Activated T-helper 1 cell treated with Interleukin-2 at 50 U/mL for 16 hours (primary cell): ENCODE measurements around the gene CTIF.

Source experiments
- DNase-seq: peaks from one replicate; pipeline ENCODE4 v3.0.0-alpha.2; 2020; ENCODE audit warnings: low read depth

Gene CTIF

DNA sequence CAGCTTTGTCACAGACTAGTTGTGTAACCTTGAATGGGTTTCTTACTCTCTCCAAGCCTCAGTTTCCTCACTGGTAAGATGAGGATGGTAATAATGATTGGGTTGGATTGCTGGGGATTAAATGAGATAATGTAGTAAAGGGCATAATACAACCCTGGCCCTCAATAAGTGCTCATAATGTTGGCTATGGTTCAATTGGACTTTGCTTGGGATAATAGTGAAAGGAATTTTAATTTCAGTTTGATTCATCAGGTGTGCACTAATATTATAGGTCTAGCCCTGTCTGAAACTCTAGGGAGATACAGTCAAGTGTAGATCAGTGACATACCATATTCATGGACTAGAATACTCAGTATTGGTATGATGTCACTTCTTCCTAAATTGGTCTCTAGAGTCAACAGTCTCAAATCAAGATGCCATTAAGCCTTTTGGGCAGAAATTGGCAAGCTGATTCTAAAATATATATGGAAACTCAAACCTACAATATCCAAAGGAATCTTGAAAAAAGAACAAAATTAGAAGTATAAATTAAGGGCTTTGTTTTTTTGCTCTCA is 250.5 kb downstream of the CTIF start:
- DNase-seq: no peak

DNA sequence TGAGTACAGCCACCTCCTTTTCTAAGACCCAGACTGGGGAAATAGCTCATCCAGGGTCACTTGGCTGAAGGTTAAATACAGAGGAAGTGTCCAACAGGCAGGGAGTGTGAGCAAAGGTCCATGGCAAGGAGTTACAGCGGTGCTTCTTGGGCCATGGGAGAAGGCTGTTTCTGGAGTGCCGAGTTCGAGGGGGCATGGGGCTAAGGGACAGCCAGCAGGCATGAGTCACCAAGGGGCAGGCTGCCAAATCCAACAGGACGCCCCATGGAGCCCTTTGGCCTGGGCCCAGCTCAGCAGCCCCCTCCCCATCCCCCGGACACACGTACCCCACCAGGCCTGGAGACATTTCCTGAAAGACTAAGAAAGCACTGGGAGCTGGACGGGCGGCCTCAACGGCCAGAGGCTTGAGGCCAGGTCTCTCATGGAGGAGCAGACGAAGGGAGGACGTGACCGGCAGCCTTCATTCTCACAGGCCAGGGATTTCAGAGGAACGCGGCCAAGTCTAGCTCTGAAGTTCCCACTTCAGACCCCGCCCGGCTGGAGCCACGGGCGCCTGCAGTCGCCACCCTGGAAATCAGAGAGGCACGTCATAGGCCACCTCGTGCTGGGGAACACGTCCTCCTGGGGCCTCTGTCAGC is 251.5 kb downstream of the CTIF start:
- DNase-seq: no peak

DNA sequence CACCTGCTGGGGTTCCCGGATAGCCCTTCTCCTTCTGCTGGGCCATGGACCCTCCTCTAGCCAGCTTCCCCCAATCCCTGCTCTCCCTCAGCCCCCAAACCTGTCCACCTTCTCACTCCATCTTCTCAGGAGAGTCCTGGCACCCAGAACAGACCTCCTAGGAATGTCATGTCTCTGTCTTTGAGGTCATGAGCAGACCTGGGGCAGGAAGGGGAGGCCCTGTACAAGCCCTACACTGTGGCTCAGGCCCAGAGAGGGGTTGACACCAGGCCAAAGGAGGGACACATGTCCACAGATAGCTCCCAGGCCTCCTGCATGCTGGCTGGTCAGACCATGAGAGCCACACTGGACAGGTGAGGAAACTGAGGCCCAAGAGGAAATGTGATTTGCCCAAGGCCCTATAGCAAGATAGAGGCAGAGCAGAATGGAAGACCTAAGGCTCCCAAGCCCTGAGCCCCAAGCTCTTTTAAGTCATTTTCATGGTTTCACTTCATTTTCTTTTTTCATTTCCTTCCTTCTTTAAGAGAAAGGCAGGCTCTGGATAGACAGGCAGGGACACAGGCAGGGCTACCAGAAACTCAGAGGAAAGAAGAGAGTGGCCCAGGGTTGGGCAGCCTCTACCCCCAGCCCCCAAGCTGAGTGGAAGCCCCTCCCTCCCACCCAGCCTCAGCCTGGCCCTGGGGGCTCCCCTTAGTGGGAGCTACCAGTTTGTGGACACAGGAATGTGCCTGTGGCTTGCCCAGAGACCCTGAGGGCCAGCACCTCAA is 252.2 kb downstream of the CTIF start:
- no peak for DNase-seq

DNA sequence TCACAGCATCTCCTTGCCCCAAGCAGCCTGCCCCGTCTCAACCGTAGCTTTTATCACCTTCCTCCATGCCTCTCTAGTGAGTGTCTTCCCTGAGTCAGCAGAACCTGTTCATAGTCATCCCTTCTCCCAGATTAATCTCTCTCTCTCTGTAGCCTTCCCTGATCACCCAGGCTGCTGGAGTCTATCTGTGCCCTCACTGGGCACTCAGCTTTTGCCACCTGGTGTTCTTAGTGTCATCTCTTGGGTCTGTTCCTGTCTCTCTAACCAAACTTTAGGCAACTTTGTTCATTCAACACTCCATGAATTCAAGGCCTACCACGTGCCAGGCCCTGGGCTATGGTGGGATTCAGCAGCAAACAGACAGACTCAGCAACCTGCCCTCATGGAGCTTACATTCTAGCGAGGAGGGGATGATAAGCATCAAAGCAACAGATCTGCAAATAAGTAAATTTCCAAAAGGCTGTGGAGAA is 252.8 kb downstream of the CTIF start:
- no peak for DNase-seq

DNA sequence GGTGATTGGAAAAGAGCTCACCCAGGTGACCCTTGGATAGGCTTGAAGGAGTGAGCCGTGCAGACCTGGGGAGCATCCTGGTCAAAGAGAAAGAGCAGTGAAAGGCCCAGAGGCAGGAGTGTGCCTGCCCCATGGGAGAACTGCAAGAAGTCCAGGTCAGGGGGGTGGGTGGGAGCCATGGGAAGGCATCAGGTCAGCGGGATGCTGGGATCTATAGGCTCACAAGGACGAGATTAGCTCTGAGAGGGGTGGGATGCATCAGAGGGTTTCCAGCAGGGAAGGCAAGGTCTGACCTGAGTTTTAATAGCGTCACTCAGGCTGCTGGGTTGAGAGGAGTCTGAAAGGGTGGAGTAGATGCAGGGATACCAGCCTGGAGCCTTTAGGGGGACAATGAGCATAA is 253.3 kb downstream of the CTIF start:
- no peak for DNase-seq

DNA sequence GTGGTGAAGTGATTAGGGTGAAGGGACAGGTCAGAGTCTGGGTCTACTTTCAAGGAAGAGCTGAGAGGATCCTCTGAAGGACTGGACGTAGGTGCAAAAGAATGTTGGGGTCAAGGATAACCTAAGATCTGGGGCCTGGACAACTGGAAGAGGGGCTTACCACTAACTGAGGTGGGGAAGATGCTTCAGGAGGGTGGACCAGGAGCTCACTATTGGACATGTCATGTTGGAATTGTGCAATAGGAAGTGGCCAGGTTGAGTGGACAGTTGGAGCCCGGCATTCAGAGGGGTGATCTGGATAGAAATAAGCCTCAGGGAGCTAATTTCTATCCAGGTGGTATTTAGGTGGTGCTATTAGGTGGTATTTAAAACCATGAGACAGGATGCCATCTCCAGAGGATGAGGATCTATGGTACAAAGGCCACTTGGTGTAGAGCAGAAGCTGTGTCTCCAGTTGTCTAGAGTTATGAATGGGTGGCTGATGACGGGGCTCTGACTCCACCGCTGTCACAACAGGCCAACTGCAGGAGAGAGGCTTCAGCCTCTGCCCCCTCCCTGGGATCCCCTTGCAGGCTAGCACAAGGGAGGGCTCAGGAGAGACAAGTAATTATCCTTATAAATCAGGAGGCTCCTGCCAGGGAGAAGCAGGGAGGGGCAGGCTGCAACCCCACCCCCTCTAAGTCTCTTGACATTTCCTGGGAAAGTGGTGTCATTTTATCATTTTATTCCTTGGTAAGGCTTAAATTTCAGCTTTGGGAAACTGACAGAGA is 254.0 kb downstream of the CTIF start:
- DNase-seq: no peak

DNA sequence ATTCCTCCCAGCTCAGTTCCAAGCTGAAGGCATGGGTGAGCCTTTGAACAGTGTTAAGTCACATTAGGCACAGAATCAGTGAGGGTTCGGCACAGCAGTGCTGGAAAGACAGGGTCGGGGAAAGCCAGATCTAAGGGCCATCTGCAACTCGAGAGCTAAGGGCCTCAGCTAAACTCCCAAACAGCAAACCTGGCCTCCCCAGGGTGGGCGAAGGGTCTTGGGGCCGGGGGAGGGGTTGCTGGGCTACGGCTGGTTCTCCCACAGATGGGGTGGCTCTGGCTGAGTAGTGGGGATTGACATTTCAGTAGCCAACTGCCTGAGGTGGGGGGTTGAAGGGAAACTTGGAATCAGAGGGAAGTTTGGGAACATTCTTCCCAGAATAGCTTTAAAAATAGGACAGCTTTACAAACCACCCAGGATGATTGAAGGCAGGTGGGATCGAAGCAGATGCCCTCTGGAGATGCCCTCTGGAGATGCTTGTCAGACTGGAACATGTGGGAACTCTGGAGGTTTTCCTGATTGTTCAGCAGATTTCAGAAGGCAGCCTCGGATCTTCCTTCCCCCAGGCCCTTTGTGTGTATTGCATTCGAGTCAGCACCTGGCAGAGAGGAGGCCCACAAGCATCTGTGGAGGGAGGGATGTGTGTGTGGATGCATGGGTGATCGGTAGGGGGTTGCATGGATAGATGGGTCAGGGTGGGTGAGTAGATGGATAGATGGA is 255.6 kb downstream of the CTIF start:
- no peak for DNase-seq

DNA sequence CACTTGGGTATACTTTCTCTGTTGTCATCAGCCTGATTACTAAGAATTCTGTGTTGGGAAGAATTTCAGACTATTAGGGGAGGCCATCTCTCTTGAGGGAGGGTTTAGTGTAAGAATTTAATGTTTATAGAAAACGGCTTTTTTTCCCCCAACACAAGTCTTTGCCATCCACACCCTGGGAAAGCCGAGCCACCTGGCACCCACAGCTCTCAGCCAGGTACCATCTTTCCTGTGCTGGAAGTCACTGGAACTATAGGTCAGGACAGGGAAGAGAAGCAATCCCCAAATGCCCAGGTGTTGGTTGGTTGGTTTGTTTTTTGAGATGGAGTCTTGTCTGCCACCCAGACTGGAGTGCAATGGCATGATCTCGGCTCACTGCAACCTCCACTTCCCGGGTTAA is 256.9 kb downstream of the CTIF start:
- DNase-seq: no peak

DNA sequence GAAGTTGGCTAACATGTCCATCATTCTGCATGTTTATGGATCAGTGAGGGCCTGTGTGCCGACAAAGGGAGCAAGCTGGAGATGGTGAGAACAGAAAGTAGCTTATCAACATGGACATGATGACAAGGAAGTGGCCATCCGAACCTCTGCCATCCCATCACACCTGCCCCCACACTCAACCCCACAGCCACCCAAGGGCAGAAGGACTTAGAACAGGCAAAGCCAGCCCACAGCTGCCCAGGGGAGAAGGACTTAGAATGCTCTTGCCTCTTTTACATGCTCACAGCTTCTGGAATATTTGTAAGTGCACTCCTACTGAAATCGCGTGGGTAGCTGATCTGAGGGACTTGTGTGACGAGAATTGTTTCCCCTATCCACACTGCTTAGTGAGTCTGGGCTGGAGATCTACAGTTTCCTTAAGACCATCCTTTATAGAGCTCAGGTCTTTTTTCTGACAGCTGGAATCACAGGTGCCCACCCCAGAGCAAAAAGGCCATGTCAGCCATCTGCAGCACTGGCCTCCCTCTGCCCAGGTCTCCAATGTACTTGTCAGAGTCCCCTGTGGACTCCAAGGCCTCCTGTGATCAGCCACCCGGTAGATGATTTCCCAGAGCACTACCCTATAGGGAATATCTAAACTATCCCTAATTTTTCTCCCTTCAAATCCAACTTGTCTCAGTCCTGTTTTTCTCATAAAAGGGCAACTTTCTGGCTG is 257.8 kb downstream of the CTIF start:
- no peak for DNase-seq

DNA sequence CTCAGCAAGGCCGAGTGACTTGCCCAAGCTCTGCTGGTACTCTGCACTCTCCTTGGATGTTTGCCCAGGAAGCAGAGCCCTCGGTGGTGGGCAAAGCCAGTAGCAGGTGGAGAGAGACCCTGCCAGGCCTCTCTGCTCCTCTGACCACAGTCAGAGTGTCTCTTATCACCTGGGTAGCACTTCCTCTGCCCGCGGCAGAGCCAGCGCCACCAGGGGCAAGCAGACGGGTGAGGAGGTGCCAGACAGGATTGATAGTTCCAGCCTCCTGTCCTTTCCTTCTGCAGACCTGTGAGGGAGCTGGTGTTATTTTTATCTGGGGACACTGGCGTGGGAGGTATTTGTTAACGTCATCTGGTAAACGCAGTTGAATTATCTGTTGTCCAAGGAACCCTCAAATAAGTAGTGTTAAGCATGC is 259.0 kb downstream of the CTIF start:
- DNase-seq: no peak

DNA sequence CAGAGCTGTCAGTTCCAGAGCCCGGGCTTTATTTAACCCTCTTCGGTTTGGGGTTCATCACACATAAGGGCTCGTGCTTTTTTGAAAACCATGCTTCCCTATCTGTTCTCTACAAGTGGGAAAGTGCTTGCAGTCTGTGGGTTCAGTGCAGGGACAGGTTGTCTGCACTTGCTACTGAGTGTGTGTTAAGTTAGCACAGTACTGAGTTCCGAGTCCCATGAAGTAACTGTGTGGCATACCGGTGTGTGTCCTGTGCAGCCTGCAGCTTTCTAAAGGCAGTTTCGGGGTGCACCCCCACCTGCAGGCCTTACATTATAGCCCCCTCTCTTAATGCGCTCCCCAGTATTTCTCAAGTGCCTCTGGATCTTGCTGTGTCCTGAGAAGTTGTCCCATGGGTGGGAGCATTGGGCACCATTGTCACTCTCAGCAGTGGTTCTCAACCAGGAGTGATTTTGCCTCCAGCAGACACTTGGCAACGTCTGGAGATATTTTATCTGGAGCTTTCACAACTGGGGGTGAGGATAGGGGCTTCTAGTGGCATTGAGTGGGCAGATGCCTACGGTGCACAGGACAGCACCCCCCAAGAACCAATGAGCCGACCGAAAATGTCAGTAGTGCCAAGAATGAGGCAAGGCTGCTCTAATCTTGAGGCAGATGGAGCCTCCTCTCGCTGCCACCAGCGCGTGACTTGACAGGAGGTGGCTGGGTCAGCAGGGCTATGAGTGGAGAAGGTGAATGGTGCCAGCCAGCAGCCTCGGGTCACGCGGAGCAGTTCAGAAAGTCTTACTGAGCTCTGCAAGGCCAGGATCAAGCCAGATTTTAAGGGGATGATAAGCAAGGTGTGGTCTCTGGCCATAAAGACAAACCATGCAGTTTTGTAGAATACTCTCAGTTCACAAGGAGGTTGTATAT is 259.8 kb downstream of the CTIF start:
- DNase-seq: no peak

DNA sequence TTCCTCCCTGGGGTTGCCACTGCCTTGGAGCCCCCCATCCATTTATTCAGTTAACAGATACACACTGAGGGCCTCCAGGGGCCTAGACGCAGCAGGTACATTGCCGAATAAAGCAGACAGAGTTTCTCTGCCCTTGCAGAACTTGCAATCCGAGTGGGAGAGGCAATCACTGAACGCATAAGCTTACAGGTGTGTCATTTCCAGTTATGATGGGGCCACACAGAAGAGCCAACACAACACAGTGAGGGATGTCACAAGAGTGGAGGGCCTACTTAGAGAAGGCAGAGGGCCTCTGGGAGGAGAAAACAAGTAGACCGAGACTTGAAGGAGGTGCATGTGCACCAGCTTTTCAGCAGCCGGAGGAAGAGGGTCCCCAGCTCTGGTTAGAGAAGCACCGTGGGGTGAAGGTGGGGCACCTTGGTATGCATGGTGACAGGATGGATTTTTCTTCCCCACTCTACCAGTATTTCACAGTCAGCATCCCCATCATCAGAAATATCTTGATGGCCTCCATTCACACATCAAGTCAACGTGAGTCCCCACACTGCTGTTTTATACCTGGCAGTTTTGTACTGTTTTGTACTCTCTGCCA is 261.0 kb downstream of the CTIF start:
- no peak for DNase-seq

DNA sequence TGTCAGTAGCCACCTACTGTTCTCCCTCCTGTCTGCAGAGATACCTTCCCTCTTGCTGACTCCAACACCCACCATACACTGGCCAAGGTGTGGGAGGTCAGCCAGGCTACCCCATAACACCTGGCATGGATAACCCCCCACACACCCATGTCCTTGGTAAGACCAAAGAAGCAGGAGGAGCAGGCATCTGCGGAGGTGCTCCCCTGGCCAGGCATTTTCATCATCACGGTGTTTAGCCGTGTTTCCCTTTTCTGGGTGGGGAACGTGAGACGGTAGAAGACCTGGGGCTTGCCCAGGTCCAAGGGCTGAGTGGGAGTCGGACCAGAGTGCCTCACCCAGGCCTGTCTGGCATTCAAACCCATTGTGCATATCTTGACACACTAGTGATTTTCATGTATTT is 261.6 kb downstream of the CTIF start:
- DNase-seq: no peak

DNA sequence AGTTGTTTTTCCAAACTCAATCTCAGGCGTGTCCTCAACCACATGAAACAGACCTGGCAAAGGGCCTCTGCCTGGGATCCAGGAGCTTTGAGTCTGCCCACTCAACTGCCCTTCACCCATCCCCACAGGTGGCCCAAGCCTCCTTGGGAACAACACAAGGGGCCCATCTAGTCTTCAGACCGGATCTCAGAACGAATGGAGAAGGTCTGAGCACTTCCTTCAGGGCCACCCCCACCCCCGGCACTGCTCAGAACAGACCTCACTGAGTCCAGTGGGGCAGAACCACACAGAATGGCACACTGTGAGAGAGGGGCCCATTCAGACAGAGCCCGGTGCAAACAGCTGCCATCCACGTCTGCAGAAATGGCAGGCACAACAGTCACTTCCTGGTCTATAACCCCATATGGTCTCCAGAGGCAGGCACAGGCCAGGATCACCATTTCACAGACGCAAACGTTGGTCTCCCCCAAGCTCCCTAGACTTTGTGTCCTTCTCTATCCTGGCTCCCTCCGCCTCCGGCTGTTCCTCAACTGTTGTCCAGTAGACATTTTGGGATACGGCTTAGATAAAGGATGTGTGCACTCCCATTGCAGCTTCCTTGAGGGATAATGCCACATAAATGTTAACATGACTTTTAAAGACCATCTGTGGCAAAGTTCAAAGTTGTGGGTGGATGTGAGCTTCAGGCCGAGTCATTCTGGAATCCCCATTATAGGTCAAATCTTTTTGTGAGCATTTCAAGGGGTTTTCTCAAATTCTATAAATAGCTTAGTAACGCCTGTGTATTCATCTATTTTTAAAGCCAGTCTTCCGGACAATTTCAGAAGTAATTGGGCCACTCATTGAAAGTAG is 262.3 kb downstream of the CTIF start:
- DNase-seq: no peak

DNA sequence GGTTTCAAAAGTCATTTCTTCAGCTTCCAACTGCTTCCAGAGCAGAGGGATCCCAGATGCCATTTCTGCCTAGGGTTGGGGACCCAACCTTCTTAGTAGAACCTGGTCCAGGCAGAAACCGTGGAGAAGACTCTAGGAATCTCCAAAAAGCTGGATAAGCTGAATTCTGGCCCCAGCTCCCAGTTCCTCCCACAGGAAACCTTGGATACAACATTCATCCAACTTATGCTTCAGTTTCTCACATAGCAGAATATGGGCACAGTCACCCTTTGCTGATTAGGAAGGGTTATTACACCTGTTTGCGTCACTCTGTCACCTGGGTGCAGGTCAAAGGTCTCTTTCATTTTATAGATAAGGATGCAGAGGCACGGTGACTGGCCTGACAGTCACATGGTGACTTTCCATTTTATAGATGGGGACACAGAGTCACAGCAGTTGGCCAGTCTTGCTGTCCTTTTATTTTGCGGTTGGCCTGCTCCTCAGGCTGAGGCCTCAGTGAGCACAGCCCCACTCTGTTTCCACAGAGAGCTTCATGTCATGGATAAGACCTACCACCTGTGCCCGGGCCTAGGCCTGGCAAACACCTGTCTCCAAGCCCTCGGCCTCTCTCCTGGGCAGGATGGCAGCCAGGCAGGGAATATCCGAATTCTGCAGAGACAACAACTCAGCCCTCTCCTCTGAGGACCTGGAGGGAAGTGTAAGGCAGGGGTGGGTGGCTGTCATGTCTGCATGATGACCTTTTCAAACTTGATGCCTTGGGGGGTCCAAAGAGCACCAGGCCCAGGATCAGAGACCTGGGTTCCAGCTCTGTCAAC is 263.1 kb downstream of the CTIF start:
- no peak for DNase-seq

DNA sequence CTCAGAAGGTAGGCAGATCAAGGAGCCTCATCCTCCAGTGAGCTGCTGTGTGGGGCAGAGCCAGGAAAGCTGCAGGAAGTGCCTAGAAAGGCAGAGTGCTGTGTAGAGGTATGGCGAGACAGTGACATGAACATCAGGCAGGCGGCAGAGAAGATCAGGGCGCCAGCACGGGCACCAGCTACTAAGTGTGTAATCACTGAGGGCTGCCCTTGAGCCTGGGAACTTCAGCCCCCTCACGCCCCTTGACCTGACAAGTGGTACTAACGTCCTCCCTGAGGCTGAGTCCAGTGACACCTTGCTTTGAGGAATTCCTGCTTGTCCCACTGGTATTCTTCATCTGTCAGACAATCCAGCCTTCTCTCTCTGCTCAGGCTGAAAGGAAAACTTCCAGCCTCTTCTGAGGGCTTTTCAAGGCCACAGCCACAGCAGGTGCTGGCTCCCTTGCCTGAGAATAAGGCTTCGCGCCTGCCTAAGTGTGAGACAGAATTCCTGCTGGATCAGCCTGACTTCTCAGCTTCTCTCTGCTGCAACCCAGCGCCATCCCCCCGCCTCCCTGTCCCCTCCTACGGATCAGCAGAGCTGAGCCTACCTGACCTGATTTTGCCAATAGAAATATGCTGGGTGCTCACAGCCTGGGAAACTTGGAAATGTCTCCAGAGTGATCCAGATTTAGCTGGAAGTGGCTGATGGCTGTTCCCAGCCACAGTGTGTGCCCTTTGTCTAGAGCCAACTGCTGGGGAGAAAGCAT is 263.9 kb downstream of the CTIF start:
- DNase-seq: no peak

DNA sequence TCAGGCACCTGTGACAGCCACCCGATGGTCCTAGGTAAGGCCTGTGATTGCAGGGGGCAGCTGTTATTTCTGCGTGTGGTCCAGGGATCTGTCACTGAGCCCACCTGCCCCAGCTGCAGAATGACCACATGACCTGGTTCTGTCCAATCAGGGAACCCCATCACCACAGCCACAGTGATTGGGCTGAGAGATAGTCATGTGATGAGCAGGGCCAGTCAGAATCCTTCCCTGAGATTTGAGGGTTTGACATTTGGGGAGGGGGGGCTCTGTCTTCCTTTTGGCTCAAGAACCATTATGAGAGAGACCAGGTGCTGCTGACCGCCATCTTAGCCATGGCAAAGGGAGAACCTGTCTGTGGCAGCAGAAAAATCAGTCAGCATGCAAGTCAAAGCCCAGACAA is 264.7 kb downstream of the CTIF start:
- no peak for DNase-seq
